Stomach (tissue), 9 donors: Measurements from ENCODE around the gene TCP11L2. TPM values are rescaled to one million over a fixed set of nuclear protein-coding genes. Genes with fewer than 3 reads are reported as not detected.

Experiments used
- DNase-seq, 2 donors: peaks; one replicate each; pipeline versions ENCODE4 v3.0.0 to v3.0.0-alpha.2; 2013 to 2019
- H3K27ac ChIP-seq, 5 donors: fragments of 200-600 bp in 4 of 5; sonication (generic) in 4 of 5; one replicate each; pipeline ENCODE4 v1.5.1; 2013 to 2019; ENCODE audit warnings: mild to moderate bottlenecking in 1 of 5, moderate library complexity in 1 of 5
- H3K27me3 ChIP-seq, 3 donors: fragments of 200-600 bp; sonication (generic); one replicate each; pipeline ENCODE4 v1.5.1; 2017 to 2019; ENCODE audit warnings: mixed run types in 1 of 3
- H3K36me3 ChIP-seq, 4 donors: fragments of 200-600 bp; sonication (generic); 1 replicate in 3 of 4; 2 replicates in 1 of 4; pipeline ENCODE4 v1.5.1; 2016 to 2019
- H3K4me1 ChIP-seq, 4 donors: fragments of 200-600 bp; sonication (generic); one replicate each; pipeline ENCODE4 v1.5.1; 2016 to 2019
- H3K4me3 ChIP-seq, 4 donors: fragments of 200-600 bp; sonication (generic) in 3 of 4; one replicate each; pipeline ENCODE4 v1.5.1; 2016 to 2019; ENCODE audit warnings: mild to moderate bottlenecking in 1 of 4
- H3K9me3 ChIP-seq, 4 donors: fragments of 200-600 bp; sonication (generic); one replicate each; pipeline ENCODE4 v1.5.1; 2016 to 2019
- EP300 ChIP-seq: sonication (generic); formaldehyde crosslinking; IDR thresholded peaks from one replicate; pipeline ENCODE4 v1.6.1; 2017; ENCODE audit warnings: antibody characterized with exemption
- POLR2A ChIP-seq, 4 donors: fragments of 450-650 bp; IDR thresholded peaks; one replicate each; pipeline ENCODE4 v1.6.1; 2016; ENCODE audit warnings: antibody characterized with exemption in 4 of 4, control low read depth in 2 of 4, mild to moderate bottlenecking in 1 of 4, moderate library complexity in 1 of 4
- POLR2AphosphoS5 ChIP-seq, 3 donors: sonication (generic); formaldehyde crosslinking; IDR thresholded peaks; one replicate each; pipeline ENCODE4 v1.6.1; 2016; ENCODE audit warnings: antibody characterized with exemption in 3 of 3
- WGBS, 5 donors: extraction: QIAGEN DNeasy Blood & Tissue Kit in 3 of 5; methylation state at CpG; one replicate each; pipeline versions ENCODE4 v1.1.5 to v1.1.7; 2013 to 2018; 5-methylcytosine and 5-hydroxymethylcytosine counted together
- intact Hi-C: fragments of 100-400 bp; cut with DNase I; formaldehyde crosslinking; loops from one replicate; pipeline ENCODE4 v1.15.1; 2023; ENCODE audit warnings: low total_unique reads
- polyA plus RNA-seq, 3 donors: library from polyadenylated mRNA; stranded (reverse); fragments of 200-250 nt; gene quantifications; one replicate each; pipeline ENCODE4 v1.2.3, GENCODE V29; 2013
- total RNA-seq, 5 donors: library from RNA; depleted of rRNA; stranded (reverse); fragments of >200 nt; gene quantifications; one replicate each; pipeline versions ENCODE4 v1.1.0 to v1.2.3, GENCODE V29; 2014 to 2016
- TF ChIP-seq, protein P1 (sequence below), 7 experiments: fragments of 450-650 bp in 4 of 7; fragments of 200-600 bp in 3 of 7; sonication (generic) in 3 of 7; IDR thresholded peaks; one replicate each; pipeline ENCODE4 v1.5.1; 2016 to 2019; ENCODE audit warnings: antibody characterized with exemption in 7 of 7, control low read depth in 2 of 7, mild to moderate bottlenecking in 1 of 7
- donor health status: healthy with polysubstance abuse.
- donor health status: Bipolar disorder and iron deficiency.
- donor health status: healthy.

TCP11L2 gene
- total and polyA plus RNA-seq, 8 donors: 0.29 to 57.5 (median 16.5) TPM

DNA sequence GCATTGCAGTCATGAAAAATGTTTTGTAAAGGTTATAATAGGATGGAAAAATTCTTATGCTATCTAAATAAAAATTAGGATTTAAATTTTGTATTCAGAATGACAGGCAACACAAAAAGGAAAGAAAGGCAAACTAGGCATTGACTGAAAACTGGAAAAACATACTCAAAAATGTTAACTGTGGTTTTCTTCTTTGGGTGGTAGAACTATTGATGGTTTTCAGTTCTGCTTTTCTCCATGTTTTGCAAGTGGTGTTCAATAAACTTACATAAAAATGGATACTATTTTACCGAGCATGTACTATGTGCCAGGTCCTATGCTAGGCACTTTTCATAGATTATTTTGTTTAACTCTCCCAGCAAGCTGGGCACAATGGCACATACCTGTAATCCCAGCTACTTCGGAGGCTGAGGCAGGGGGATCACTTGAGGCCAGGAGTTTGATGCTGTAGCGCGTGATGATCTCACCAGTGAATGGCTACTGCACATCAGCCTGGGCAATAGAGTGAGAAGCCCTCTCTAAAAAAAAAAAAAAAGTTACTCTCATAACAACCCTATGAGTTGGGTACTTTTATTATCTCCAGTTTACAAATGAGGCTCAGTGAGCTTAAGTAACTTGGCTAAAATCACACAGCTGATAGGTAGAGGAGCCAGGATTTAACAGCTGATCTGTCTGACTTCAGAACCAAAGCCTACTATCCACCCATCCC lies 26.3 kb upstream of the TCP11L2 start:
- DNase-seq: no peak
- intact Hi-C loops: loop anchor here (5.0 kb wide), 1 partner anchor 44 kb away; no protein-coding TSS in a partner anchor
- Histone ChIP-seq H3K4me3 (no peak overlapping the region), H3K9me3 (no peaks in the 10 kb centered on the region), H3K36me3 (no peaks in the 10 kb centered on the region), H3K27ac (peak overlapping the region in 2 of 5 donors; percentile 81 to 86), H3K27me3 (no peaks in the 10 kb centered on the region), H3K4me1 (peaks cover 20 to 61% (median 38%) of the 10 kb centered on the region in 4 donors)
- TF ChIP-seq POLR2A (IDR thresholded peaks at IDR 0.05) (no peak), POLR2AphosphoS5 (IDR thresholded peaks at IDR 0.05) (no peak), EP300 (no peak)
- TF ChIP-seq, protein P1, sequence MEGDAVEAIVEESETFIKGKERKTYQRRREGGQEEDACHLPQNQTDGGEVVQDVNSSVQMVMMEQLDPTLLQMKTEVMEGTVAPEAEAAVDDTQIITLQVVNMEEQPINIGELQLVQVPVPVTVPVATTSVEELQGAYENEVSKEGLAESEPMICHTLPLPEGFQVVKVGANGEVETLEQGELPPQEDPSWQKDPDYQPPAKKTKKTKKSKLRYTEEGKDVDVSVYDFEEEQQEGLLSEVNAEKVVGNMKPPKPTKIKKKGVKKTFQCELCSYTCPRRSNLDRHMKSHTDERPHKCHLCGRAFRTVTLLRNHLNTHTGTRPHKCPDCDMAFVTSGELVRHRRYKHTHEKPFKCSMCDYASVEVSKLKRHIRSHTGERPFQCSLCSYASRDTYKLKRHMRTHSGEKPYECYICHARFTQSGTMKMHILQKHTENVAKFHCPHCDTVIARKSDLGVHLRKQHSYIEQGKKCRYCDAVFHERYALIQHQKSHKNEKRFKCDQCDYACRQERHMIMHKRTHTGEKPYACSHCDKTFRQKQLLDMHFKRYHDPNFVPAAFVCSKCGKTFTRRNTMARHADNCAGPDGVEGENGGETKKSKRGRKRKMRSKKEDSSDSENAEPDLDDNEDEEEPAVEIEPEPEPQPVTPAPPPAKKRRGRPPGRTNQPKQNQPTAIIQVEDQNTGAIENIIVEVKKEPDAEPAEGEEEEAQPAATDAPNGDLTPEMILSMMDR (IDR thresholded peaks at IDR 0.05): no peak
- 89 to 96% (median 91%) methylated on average over 4 of the region's 4 CpGs for WGBS, 5 donors

DNA sequence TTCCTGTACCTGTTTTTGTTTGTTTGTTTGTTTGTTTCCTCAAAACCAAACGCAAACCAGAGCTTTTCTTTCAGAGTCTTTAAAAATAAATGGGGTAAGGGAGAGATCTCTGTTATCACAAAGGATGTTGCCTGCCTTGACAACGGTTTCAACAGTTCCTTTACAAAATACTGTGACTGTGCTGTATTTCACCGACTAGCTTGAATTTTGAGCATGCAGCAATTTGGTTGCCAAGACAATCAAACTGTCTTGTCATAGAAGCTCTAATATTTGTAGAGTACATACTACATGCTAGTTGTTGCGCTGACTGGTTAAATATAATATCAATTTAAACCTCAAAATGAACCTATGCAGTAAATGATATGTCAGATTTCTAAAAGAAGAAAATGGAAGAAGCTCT lies 22.4 kb upstream of the TCP11L2 start:
- Histone ChIP-seq H3K36me3 (no peaks in the 10 kb centered on the region), H3K27me3 (no peaks in the 10 kb centered on the region), H3K27ac (peak overlapping the region in 1 of 5 donors; percentile 35), H3K4me1 (peaks cover 8 to 42% (median 17%) of the 10 kb centered on the region in 4 donors), H3K4me3 (no peak overlapping the region), H3K9me3 (peaks cover 0 to 8% (median 3%) of the 10 kb centered on the region in 4 donors)
- no peak for DNase-seq
- intact Hi-C loops: no loop called here
- TF ChIP-seq EP300 (no peak), POLR2AphosphoS5 (IDR thresholded peaks at IDR 0.05) (no peak), POLR2A (IDR thresholded peaks at IDR 0.05) (no peak)
- TF ChIP-seq, protein P1 (IDR thresholded peaks at IDR 0.05): no peak
- WGBS, 5 donors: 58 to 75% (median 60%) methylated on average over 4 of the region's 4 CpGs

DNA sequence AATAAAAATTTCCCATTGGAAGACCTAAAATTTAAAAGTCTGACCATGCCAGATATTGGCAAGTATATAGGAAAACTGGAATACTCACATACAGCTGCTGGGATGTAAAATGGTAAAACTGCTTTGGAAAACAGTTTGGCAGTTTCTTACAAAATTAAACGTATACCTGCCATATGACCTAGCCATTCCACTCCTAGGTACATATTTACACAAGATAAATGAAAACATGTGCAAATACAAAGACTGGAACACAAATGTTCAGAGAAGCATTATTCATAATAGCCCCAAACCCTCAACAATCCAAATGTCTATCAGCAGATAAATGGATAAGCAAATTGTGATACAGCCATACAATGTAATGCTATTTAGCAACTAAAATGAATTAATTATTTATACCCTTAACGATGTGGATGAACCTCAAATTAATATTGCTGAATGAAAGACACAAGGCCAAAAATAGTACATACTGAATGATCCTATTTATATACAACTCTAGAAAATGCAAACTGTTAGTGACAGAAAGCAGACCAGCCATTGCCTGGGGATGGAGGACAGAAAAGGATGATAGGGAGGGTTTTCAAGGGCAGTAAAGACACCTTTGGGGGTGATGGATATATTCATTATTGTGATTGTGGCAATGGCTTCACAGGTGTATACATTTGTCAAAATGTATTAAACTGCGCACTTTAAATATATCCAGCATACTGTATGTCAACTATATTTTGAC lies 21.3 kb upstream of the TCP11L2 start:
- WGBS, 5 donors: 38 to 61% (median 58%) methylated on average over 3 of the region's 3 CpGs
- H3K27me3 ChIP-seq: no peaks in the 10 kb centered on the region
- intact Hi-C loops: no loop called here
- H3K9me3 ChIP-seq: peaks cover 0 to 8% (median 3%) of the 10 kb centered on the region in 4 donors
- H3K4me1 ChIP-seq: peaks cover 0 to 34% (median 7%) of the 10 kb centered on the region in 4 donors
- peak in 1 of 3 donors; percentile 43 for TF ChIP-seq POLR2AphosphoS5 (IDR thresholded peaks at IDR 0.05)
- no peak for TF ChIP-seq POLR2A (IDR thresholded peaks at IDR 0.05)
- H3K4me3 ChIP-seq: no peak overlapping the region
- no peaks in the 10 kb centered on the region for H3K36me3 ChIP-seq
- H3K27ac ChIP-seq: no peak overlapping the region
- peak in 1 of 2 donors; percentile 43 for DNase-seq

DNA sequence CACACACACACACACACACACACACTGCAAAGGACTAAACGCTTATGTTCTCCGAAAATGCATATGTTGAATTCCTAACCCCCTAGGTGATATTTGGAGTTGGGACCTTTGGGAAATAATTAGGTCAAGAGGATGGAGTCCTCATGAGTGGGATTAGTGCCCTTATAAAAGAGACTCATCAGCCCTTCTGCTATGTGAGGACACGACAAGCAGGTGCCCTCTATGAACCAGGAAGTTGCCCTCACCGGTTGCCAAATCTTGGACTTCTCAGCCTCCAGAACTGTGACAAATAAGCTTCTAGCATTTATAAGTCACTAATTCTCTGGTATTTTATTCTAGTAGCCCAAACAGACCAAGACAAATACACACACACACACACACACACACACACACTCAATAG lies 20.7 kb upstream of the TCP11L2 start:
- DNase-seq: no peak
- 57 to 70% (median 63%) methylated on average over 4 of the region's 4 CpGs for WGBS, 5 donors

More for the DNA sequence above, 20.7 kb upstream of the TCP11L2 start:
- Histone ChIP-seq H3K4me3 (no peak overlapping the region), H3K9me3 (peaks cover 0 to 8% (median 3%) of the 10 kb centered on the region in 4 donors), H3K4me1 (peaks cover 0 to 34% (median 4%) of the 10 kb centered on the region in 4 donors), H3K36me3 (no peaks in the 10 kb centered on the region), H3K27ac (peak overlapping the region in 2 of 5 donors; percentile 33 to 38), H3K27me3 (no peaks in the 10 kb centered on the region)
- TF ChIP-seq POLR2A (IDR thresholded peaks at IDR 0.05) (no peak), EP300 (no peak)
- TF ChIP-seq, protein P1 (IDR thresholded peaks at IDR 0.05): no peak
- intact Hi-C loops: no loop called here
